GM18526 (cell line): ENCODE results near the gene METAP1D.

ENCODE experiments used
- POLR2A ChIP-seq: IDR thresholded peaks from 3 replicates; pipeline ENCODE4 v1.6.1; 2011; ENCODE audit not compliant: insufficient read length; ENCODE audit errors: extremely low read depth

The METAP1D gene

DNA sequence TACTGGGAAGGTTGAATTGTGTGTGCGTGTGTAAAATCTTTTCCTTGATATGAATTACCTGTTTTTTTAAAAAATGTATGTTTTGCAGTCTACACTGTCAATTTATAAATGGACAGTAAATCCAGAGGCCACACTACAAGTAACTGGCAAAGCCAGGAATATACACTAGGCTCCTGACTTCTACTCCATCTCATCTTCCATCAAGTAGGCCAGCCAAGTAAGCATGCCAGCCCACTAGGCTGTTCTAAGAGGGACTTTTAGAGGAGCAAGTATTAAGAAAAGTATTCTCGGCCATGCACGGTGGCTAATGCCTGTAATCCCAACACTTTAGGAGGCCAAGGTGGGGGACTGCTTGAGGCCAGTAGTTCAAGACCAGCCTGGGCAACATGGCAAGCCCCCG, 13.0 kb upstream of the METAP1D start:
- TF ChIP-seq POLR2A = no peak

- TF ChIP-seq POLR2A = no peak
These were observed 8.7 kb upstream of the METAP1D start for GRCh38 chr2:171991027-171991426.

DNA sequence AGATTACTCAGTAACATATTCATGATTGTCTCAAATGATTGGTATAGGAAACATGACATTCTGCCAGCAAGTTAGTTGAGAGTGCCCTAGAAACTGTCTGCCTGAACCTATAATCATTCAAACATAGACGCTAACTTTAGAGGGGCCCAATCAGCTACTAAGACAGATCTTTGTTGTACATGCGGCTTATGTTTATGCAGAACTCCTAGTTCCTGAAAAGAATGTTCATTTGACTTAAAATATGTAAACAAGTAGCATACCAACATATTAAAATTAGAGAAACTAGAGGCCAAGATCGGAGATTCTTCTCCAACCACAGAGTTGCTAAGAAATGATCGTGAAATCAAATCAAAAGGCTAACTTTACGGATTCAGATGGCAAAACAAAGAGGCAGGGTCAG, 4.2 kb upstream of the METAP1D start:
- no peak for TF ChIP-seq POLR2A

- TF ChIP-seq POLR2A = no peak
These were observed 3.7 kb upstream of the METAP1D start for GRCh38 chr2:171996021-171996420.

GRCh38 chr2:171999161-171999560, 592 bp upstream of the METAP1D start:
- no peak for TF ChIP-seq POLR2A

GRCh38 chr2:172000696-172001361, 1.1 kb downstream of the METAP1D start:
- TF ChIP-seq POLR2A = no peak

DNA sequence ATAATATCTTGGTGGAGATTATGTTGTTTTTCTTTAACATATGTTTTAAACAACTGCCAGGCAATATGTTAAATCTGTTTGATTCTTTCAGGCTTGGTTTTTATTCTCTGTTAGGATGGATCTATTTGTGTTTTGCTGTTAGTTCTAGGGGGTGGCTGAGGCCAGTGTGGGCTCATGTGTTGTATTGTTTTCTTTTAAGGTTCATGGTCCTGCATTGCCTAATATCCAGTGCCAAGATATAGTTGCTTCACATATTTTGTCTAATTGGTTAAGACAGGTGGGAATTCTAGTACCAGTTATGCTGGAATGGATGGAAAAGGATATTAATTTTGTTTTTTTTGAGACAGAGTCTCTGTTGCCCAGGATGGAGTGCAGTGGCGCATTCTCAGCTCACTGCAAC, 7.6 kb downstream of the METAP1D start:
- TF ChIP-seq POLR2A = no peak

DNA sequence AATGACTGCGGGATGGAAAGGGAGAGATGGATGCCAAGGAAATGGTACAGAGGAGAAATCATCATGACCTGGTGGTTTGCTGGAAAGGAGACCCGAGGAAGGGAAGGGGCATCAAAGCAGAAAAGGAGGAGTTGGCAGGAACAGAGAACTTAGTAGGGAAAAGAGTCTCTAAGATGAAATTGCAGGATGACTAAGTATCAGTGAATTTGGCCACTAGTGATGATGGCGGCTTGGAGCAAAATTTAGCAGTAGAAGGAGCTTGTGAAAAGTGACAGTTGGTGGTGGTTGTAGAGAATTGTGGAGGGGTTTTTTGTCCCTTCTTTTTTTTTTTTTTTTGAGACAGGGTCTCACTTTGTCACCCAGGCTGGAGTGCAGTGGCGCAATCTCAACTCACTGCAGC, 10.1 kb downstream of the METAP1D start:
- TF ChIP-seq POLR2A = no peak

DNA sequence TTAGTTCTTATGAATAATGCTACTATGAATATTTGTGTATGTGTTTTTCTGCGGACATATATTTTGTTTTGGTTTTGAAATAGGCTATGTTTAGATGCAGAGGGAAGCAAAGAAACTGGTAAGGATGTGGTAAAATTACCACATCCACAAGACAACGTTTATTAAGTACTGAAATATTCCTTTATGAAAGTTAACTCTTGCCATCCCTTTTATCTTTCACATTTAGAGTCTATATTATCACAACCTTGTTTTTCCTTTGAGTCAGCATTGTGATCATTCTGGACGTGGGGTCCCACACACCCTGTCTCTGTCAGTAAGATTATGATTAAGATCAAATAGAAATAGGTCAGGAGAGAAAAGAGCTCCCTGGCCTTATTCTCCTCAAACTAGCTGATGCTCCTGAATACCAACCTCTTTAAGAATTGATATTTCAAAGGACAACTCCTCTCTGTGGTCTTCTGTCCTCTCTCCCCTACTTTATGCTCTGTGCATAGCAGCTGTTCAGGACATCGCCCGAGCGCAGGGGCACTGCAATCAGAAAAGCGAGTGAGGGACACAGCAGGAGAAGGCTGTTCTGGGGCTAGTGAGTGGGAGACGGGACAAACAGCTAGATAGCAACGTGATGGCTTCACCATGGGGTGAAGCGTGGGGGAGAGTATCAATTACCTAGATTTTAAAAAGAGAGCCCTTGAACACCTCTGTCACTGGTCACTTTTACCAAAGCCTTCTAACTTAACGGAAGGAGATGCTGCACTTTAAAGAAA, 12.2 kb downstream of the METAP1D start:
- TF ChIP-seq POLR2A = no peak

DNA sequence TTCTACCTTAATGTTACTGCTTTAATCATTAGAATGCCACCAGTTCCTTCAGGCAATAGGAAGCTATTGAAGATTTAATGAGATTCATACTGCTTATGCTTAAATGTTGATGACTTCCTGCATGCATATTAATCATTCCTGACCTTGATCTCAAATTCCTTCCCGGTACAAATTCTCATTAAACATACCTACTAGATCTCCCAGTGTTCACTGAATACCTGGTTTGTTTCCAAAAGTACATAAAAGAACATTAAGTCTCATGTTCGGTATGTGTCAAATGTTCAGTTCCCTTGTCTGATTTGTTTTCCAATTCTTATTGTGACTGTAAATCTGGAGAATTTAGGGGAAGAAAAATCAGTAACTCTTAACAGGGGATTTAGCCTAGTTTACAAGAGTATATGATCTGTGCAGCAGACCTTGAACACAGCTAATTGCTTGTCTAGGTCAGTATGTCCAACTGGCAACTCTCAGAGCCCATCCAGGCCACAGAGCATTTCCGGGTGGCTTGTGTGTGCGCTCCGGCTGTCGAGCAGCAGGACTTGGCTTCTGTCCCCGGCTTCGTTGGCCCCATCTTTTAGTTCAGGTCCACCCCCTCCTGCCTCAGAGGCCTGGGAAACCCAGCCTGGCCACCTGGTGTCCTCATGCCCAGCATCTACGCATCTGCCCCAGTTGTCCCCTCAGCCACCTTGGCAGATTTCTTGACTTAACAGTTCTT, 13.1 kb downstream of the METAP1D start:
- no peak for TF ChIP-seq POLR2A

DNA sequence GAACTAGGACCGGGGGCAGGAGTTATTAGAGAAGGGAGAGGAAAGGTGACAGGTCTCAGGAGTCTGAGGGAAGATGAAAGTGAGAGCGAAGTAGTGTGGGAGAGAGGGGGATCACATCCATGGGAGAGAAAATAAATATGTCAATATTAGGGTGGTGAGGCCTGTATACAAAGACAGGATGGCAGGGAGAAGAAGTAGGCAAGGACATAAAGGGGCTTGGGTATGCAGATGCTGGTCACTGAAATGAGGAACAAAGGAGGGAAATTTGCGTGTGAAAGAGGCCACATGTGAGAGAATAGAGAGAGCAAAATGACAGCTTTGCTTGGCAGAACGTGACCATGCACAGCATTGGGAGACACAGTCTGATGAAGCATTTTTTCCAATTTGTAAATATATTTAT, 13.6 kb downstream of the METAP1D start:
- no peak for TF ChIP-seq POLR2A

- no peak for TF ChIP-seq POLR2A
These were observed 21.6 kb downstream of the METAP1D start for GRCh38 chr2:172021074-172021931.

DNA sequence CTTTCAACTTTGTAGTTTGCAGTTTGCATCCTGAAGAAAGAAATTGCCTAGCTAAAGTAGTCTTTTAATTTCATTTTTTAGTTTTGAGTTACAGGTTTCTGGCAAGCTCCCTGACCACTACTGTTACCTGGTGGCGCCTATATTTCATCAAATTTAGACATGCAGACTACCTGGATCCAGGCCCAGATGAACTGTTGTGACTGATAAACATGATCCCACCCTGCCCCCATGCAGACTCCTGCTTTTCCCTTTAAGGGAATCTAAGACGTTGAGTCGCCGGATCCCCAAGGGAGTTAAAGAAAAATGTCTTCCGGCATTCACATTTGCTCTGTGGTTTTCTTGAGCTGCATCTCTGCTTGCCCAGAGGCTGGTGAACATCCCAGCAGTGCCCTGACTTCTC, 22.2 kb downstream of the METAP1D start:
- no peak for TF ChIP-seq POLR2A

DNA sequence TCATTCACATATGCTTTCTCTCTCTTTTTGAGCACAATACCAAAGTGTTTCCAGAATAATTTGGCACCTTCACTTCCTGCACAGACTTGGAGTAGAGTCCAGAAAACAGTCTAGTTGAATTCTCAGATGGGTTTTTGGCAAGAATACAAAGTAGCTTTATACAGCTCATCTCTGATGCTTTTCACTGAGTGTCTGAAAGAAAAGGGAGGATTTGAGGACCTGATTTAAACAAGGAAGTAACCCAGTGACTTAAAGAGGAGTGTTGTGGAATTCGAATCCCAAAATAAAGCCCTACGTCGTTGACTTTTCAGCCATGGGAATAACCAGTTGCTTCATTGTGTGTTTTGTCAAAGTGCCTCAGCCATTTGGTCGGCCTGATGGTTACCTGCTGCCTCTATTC, 31.8 kb downstream of the METAP1D start:
- no peak for TF ChIP-seq POLR2A

DNA sequence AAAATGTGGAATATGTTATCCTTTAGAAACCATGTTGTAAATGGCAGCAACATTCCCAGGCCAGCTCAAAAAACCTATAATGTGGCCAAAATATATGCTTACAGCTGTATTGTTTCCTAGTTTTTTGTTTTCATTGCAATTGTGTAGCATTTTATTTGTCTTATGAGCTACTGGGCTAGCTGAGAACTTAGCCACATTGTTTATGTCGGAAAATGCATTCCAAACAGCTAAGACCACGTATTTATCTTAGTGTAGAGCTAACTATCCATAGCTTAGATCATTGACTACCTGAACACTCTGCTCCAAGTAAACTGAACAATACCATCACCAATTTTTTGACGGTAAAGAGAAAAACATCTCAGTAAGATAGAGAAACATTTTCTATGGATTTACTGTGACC, 38.4 kb downstream of the METAP1D start:
- no peak for TF ChIP-seq POLR2A
